Measurements from ENCODE around the gene TMEM8B. TPM values are rescaled to one million over a fixed set of nuclear protein-coding genes. Genes with fewer than 3 reads are reported as not detected.

Gene TMEM8B
- total RNA-seq, 1 experiment from 2014 or later: 6.4 TPM

- CTCF ChIA-PET: no interaction called here
- no peaks in the 10 kb centered on the region for H4K20me1 ChIP-seq (ENCODE audit: insufficient read depth)
- H3K4me1 ChIP-seq (replicated peaks; ENCODE audit: insufficient read depth): no peaks in the 10 kb centered on the region
- no peaks in the 10 kb centered on the region for H3K9me2 ChIP-seq (ENCODE audit: insufficient read depth)
- no peak overlapping the region for H2AFZ ChIP-seq
- H3K36me3 ChIP-seq (ENCODE audit: low read depth): no peaks in the 10 kb centered on the region
- intact Hi-C loops (cut with micrococcal nuclease; ENCODE audit: unreplicated experiment): no loop called here
- no peaks in the 10 kb centered on the region for H3F3A ChIP-seq (ENCODE audit: insufficient read depth, low read depth)
- H3K27ac ChIP-seq: no peak overlapping the region
- H3K4me3 ChIP-seq: no peak overlapping the region
- H3K9me3 ChIP-seq (ENCODE audit: insufficient read depth, low read depth): no peaks in the 10 kb centered on the region
- POLR2A ChIA-PET (ENCODE audit: unreplicated experiment): no interaction called here
- no peak overlapping the region for H3K4me2 ChIP-seq
- H3K79me2 ChIP-seq (ENCODE audit: low read depth): no peaks in the 10 kb centered on the region
- no TSS peak for BruUV-seq (replicated peaks)
- no peak for DNase-seq
- H3K27me3 ChIP-seq (ENCODE audit: insufficient read depth, low read depth): no peaks in the 10 kb centered on the region
- TF ChIP-seq EZH2 (IDR thresholded peaks at IDR 0.05; ENCODE audit: low read depth): no peak
- no peak for TF ChIP-seq CTCF (conservative IDR thresholded peaks at IDR 0.05)
Measured at GRCh38 chr9:35854091-35854762, 25.2 kb downstream of the TMEM8B start.

GRCh38 chr9:35856206-35856605, 27.2 kb downstream of the TMEM8B start:
- ChIA-PET POLR2A (ENCODE audit: unreplicated experiment) (no interaction called here), CTCF (no interaction called here)
- Histone ChIP-seq H3F3A (ENCODE audit: insufficient read depth, low read depth) (no peaks in the 10 kb centered on the region), H3K79me2 (ENCODE audit: low read depth) (no peaks in the 10 kb centered on the region), H3K4me2 (no peak overlapping the region), H3K9me2 (ENCODE audit: insufficient read depth) (no peaks in the 10 kb centered on the region), H3K27ac (no peak overlapping the region), H3K36me3 (ENCODE audit: low read depth) (no peaks in the 10 kb centered on the region), H3K4me3 (no peak overlapping the region), H3K9me3 (ENCODE audit: insufficient read depth, low read depth) (no peaks in the 10 kb centered on the region), H3K27me3 (ENCODE audit: insufficient read depth, low read depth) (0 out of 2 replicates have a peak, but pooled peaks cover 7% of the 10 kb centered on the region), H3K4me1 (replicated peaks; ENCODE audit: insufficient read depth) (no peaks in the 10 kb centered on the region), H2AFZ (no peak overlapping the region), H4K20me1 (ENCODE audit: insufficient read depth) (no peaks in the 10 kb centered on the region)
- TF ChIP-seq CTCF (conservative IDR thresholded peaks at IDR 0.05): no peak
- no peak for TF ChIP-seq EZH2 (IDR thresholded peaks at IDR 0.05; ENCODE audit: low read depth)
- BruUV-seq (replicated peaks): no TSS peak
- no peak for DNase-seq
- intact Hi-C loops (cut with micrococcal nuclease; ENCODE audit: unreplicated experiment): no loop called here

- no peak overlapping the region for H3K4me2 ChIP-seq
- no peaks in the 10 kb centered on the region for H3K4me1 ChIP-seq (replicated peaks; ENCODE audit: insufficient read depth)
- H3K9me2 ChIP-seq (ENCODE audit: insufficient read depth): no peaks in the 10 kb centered on the region
- intact Hi-C loops (cut with micrococcal nuclease; ENCODE audit: unreplicated experiment): no loop called here
- ChIA-PET POLR2A (ENCODE audit: unreplicated experiment) (no interaction called here), CTCF (no interaction called here)
- BruUV-seq (replicated peaks): no TSS peak
- H3K27ac ChIP-seq: no peak overlapping the region
- H3F3A ChIP-seq (ENCODE audit: insufficient read depth, low read depth): no peaks in the 10 kb centered on the region
- H3K9me3 ChIP-seq (ENCODE audit: insufficient read depth, low read depth): no peaks in the 10 kb centered on the region
- no peaks in the 10 kb centered on the region for H3K36me3 ChIP-seq (ENCODE audit: low read depth)
- H4K20me1 ChIP-seq (ENCODE audit: insufficient read depth): no peaks in the 10 kb centered on the region
- H2AFZ ChIP-seq: no peak overlapping the region
- no peak overlapping the region for H3K4me3 ChIP-seq
- TF ChIP-seq CTCF (conservative IDR thresholded peaks at IDR 0.05) (no peak), EZH2 (IDR thresholded peaks at IDR 0.05; ENCODE audit: low read depth) (no peak)
- no peak for DNase-seq
- H3K79me2 ChIP-seq (ENCODE audit: low read depth): no peaks in the 10 kb centered on the region
- 0 out of 2 replicates have a peak, but pooled peaks cover 7% of the 10 kb centered on the region for H3K27me3 ChIP-seq (ENCODE audit: insufficient read depth, low read depth)
Measured at GRCh38 chr9:35856882-35857281, 27.9 kb downstream of the TMEM8B start.
